IMR-90 (cell line): Measurements from ENCODE around the gene SCFD2. TPM values are rescaled to one million over a fixed set of nuclear protein-coding genes. Genes with fewer than 3 reads are reported as not detected.

Source experiments
- ATAC-seq: fragments of 200-7000 bp; cut with Tn5 transposase; 2 replicates; pipeline ENCODE4 v1.9.1; 2020; ENCODE audit warnings: low read depth, mild to moderate bottlenecking, moderate library complexity
- BruUV-seq: library from RNA; stranded (reverse); fragments of 400-500 nt; replicated peaks from 2 replicates; lab custom pipeline; 2021; lab: Mats Ljungman, UMichigan
- CTCF ChIA-PET: fragments of 300-600 bp; formaldehyde crosslinking; extraction: SDS; loops from one replicate; lab custom pipeline; 2021; ENCODE audit warnings: antibody characterized with exemption; lab: Yijun Ruan, JAX
- POLR2A ChIA-PET: fragments of 300-600 bp; sonication (Branson Sonifier 250); formaldehyde crosslinking; loops from one replicate; lab custom pipeline; 2022; ENCODE audit warnings: antibody characterized with exemption; ENCODE audit not compliant: unreplicated experiment; lab: Charles Lee
- DNase-seq: peaks from one replicate; pipeline ENCODE4 v3.0.0; 2013
- H2AFZ ChIP-seq: replicated peaks from 2 replicates; pipeline ENCODE3; 2013; ENCODE audit warnings: low read length, mild to moderate bottlenecking; ENCODE audit not compliant: poor library complexity
- H2AK5ac ChIP-seq: 2 replicates; pipeline ENCODE4 v1.6.1; 2013; ENCODE audit warnings: low read depth, low read length, inconsistent platforms
- H2AK9ac ChIP-seq: replicated peaks from 2 replicates; pipeline ENCODE3; 2013; ENCODE audit warnings: mild to moderate bottlenecking, low read depth, low read length, moderate library complexity; ENCODE audit not compliant: poor library complexity
- H2BK120ac ChIP-seq: 2 replicates; pipeline ENCODE4 v1.6.1; 2013; ENCODE audit warnings: low read depth, low read length, inconsistent platforms
- H2BK15ac ChIP-seq: 3 replicates; pipeline ENCODE4 v1.6.1; 2013; ENCODE audit warnings: low read depth, low read length, inconsistent platforms
- H2BK20ac ChIP-seq: 2 replicates; pipeline ENCODE4 v1.6.1; 2013; ENCODE audit warnings: low read depth, mild to moderate bottlenecking, inconsistent platforms, low read length, moderate library complexity
- H2BK5ac ChIP-seq: 2 replicates; pipeline ENCODE4 v1.6.1; 2013; ENCODE audit warnings: mild to moderate bottlenecking, low read depth, low read length, inconsistent platforms; ENCODE audit not compliant: poor library complexity, severe bottlenecking
- H3K14ac ChIP-seq: replicated peaks from 2 replicates; pipeline ENCODE4 v1.6.1; 2013; ENCODE audit warnings: low read depth, low read length, inconsistent platforms
- H3K18ac ChIP-seq: 2 replicates; pipeline ENCODE4 v1.6.1; 2013; ENCODE audit warnings: low read depth, low read length, control low read depth
- H3K23ac ChIP-seq: 2 replicates; pipeline ENCODE4 v1.6.1; 2013; ENCODE audit warnings: low read depth, low read length, inconsistent platforms
- H3K27ac ChIP-seq: 2 replicates; pipeline ENCODE4 v1.5.1; 2013; ENCODE audit warnings: mild to moderate bottlenecking, control low read depth, low read length; ENCODE audit not compliant: insufficient read depth
- H3K27me3 ChIP-seq: 2 replicates; pipeline ENCODE4 v1.6.1; 2013; ENCODE audit warnings: low read length; ENCODE audit not compliant: control insufficient read depth, insufficient read depth
- H3K36me3 ChIP-seq: 2 replicates; pipeline ENCODE4 v1.6.1; 2013; ENCODE audit warnings: low read length, mixed read lengths; ENCODE audit not compliant: control insufficient read depth, insufficient read depth
- H3K4ac ChIP-seq: 2 replicates; pipeline ENCODE4 v1.6.1; 2013; ENCODE audit warnings: low read depth, low read length, inconsistent platforms
- H3K4me1 ChIP-seq: 2 replicates; pipeline ENCODE4 v1.6.1; 2013; ENCODE audit warnings: low read length, mixed read lengths; ENCODE audit not compliant: control insufficient read depth, insufficient read depth
- H3K4me2 ChIP-seq: 2 replicates; pipeline ENCODE4 v1.6.1; 2013; ENCODE audit warnings: low read depth, mild to moderate bottlenecking, control low read depth, low read length, moderate library complexity
- H3K4me3 ChIP-seq: 2 replicates; pipeline ENCODE4 v1.5.1; 2013; ENCODE audit warnings: low read depth, mild to moderate bottlenecking, control low read depth, low read length, moderate library complexity; ENCODE audit not compliant: insufficient read depth
- H3K56ac ChIP-seq: 2 replicates; pipeline ENCODE4 v1.6.1; 2013; ENCODE audit warnings: low read length, inconsistent platforms; ENCODE audit not compliant: insufficient read depth; ENCODE audit errors: extremely low read depth
- H3K79me1 ChIP-seq, 2 experiments: 2 replicates each; pipeline ENCODE4 v1.6.1; 2013; ENCODE audit warnings: low read length in 2 of 2, inconsistent platforms in 1 of 2, low read depth in 1 of 2
- H3K9ac ChIP-seq: 2 replicates; pipeline ENCODE4 v1.6.1; 2013; ENCODE audit warnings: low read depth, low read length, control low read depth
- H3K9me1 ChIP-seq: 2 replicates; pipeline ENCODE4 v1.6.1; 2013; ENCODE audit warnings: low read length, inconsistent platforms; ENCODE audit not compliant: insufficient read depth
- H3K9me3 ChIP-seq: 2 replicates; pipeline ENCODE4 v1.6.1; 2013; ENCODE audit warnings: low read length; ENCODE audit not compliant: control insufficient read depth, insufficient read depth
- H4K20me1 ChIP-seq: 2 replicates; pipeline ENCODE4 v1.6.1; 2013; ENCODE audit warnings: low read length, inconsistent platforms; ENCODE audit not compliant: insufficient read depth
- H4K5ac ChIP-seq: 2 replicates; pipeline ENCODE4 v1.6.1; 2013; ENCODE audit warnings: mild to moderate bottlenecking, low read depth, low read length, control low read depth
- H4K8ac ChIP-seq, 2 experiments: 2 replicates each; pipeline ENCODE4 v1.6.1; 2013; ENCODE audit warnings: low read depth in 2 of 2, low read length in 2 of 2, control low read depth in 1 of 2, inconsistent platforms in 1 of 2
- H4K91ac ChIP-seq: 2 replicates; pipeline ENCODE4 v1.6.1; 2013; ENCODE audit warnings: low read depth, low read length, inconsistent platforms; ENCODE audit not compliant: insufficient read depth
- CHD1 ChIP-seq: IDR thresholded peaks from 2 replicates; pipeline ENCODE4 v1.6.1; 2012; ENCODE audit warnings: low read depth, low read length, improper control_type of control experiment
- ELK1 ChIP-seq: fragments of 150-350 bp; IDR thresholded peaks from 2 replicates; pipeline ENCODE4 v1.6.1; 2016; ENCODE audit warnings: low read depth, mild to moderate bottlenecking, low read length, moderate library complexity, borderline replicate concordance
- MXI1 ChIP-seq: IDR thresholded peaks from 2 replicates; pipeline ENCODE4 v1.6.1; 2012; ENCODE audit warnings: low read depth, mild to moderate bottlenecking, low read length, moderate library complexity, borderline replicate concordance
- NFE2L2 ChIP-seq: fragments of 150-350 bp; IDR thresholded peaks from 2 replicates; pipeline ENCODE4 v1.6.1; 2016; ENCODE audit warnings: low read depth, mild to moderate bottlenecking, low read length
- RAD21 ChIP-seq: IDR thresholded peaks from 2 replicates; pipeline ENCODE4 v1.6.1; 2012; ENCODE audit warnings: low read length, improper control_type of control experiment
- RCOR1 ChIP-seq: IDR thresholded peaks from 2 replicates; pipeline ENCODE4 v1.6.1; 2012; ENCODE audit warnings: mild to moderate bottlenecking, low read length, improper control_type of control experiment; ENCODE audit not compliant: insufficient replicate concordance
- SMC3 ChIP-seq: fragments of 150-350 bp; IDR thresholded peaks from 2 replicates; pipeline ENCODE4 v1.6.1; 2016; ENCODE audit warnings: low read depth, mild to moderate bottlenecking, antibody characterized with exemption, low read length, moderate library complexity
- WGBS, 2 experiments: methylation state at CpG; one replicate each; pipeline versions ENCODE4 v1.1.5 to v1.1.7; 2013; ENCODE audit warnings: missing lambda C conversion rate in 2 of 2; ENCODE audit not compliant: insufficient read length in 1 of 2; ENCODE audit errors: extremely low coverage in 2 of 2; 5-methylcytosine and 5-hydroxymethylcytosine counted together
- dilution Hi-C: fragments of 300-500 bp; cut with HindIII; formaldehyde crosslinking; loops from one replicate; pipeline ENCODE4 v1.14.3; 2018; ENCODE audit warnings: low sequenced_read_pairs; ENCODE audit not compliant: unreplicated experiment
- in situ Hi-C: fragments of 300-500 bp; cut with MboI; formaldehyde crosslinking; loops from 3 replicates; pipeline ENCODE4 v1.14.3; 2019; ENCODE audit warnings: low sequenced_read_pairs, inconsistent platforms, mixed read lengths
- intact Hi-C: fragments of 100-400 bp; cut with micrococcal nuclease; formaldehyde crosslinking; loops from 2 replicates; pipeline ENCODE4 v1.10.0; 2022
- polyA plus RNA-seq, 3 experiments: library from polyadenylated mRNA; depleted of rRNA; stranded (reverse); fragments of >200 nt; gene quantifications; 2 replicates each; pipeline ENCODE4 v1.2.3, GENCODE V29; 2012; ENCODE audit warnings: low replicate concordance in 1 of 3
- total RNA-seq: library from RNA; depleted of rRNA; stranded (reverse); fragments of >200 nt; gene quantifications from 2 replicates; pipeline ENCODE4 v1.2.3, GENCODE V29; 2012

Gene SCFD2
- total and polyA plus RNA-seq, 2 of the 4 experiments (the other 2 are of a cell fraction), result 18.9 to 62.4 TPM

GRCh38 chr4:53005149-53005546 is 360.7 kb downstream of the SCFD2 start:
- CTCF ChIA-PET, result no interaction called here
- no peak overlapping the region for H2BK120ac ChIP-seq
- dilution Hi-C loops (no loop called here), in situ Hi-C loops (loop anchor here (25.0 kb wide), 1 partner anchor 1057 kb away; the partner anchor contains the start of gene CHIC2), intact Hi-C loops (no loop called here)
- H3K4me2 ChIP-seq, result no peak overlapping the region
- no peaks in the 10 kb centered on the region; the same call in 1 of the 2 replicates for H3K4me1 ChIP-seq
- no peak overlapping the region for H3K18ac ChIP-seq
- no peaks in the 10 kb centered on the region for H3K27me3 ChIP-seq
- POLR2A ChIA-PET, result no interaction called here
- H3K9ac ChIP-seq, result no peak overlapping the region
- TF ChIP-seq RAD21, result no peak
- no peak for TF ChIP-seq SMC3
- TF ChIP-seq RCOR1, result no peak
- TF ChIP-seq NFE2L2, result no peak
- no peak for TF ChIP-seq ELK1
- TF ChIP-seq CHD1, result no peak
- TF ChIP-seq MXI1, result no peak
- H2BK5ac ChIP-seq, result no peak overlapping the region
- no peak overlapping the region for H3K56ac ChIP-seq
- no peak overlapping the region for H2BK20ac ChIP-seq
- H3K9me3 ChIP-seq, result no peaks in the 10 kb centered on the region
- peaks cover 9% of the 10 kb centered on the region; the same call in 1 of the 2 replicates for H3K9me1 ChIP-seq
- no peak overlapping the region for H2AK5ac ChIP-seq
- H2AK9ac ChIP-seq, result no peak overlapping the region
- H3K36me3 ChIP-seq, result no peaks in the 10 kb centered on the region
- BruUV-seq, result no TSS peak
- DNase-seq (no peak), ATAC-seq (no peak)
- H3K4me3 ChIP-seq, result no peak overlapping the region
- no peak overlapping the region for H3K14ac ChIP-seq
- no peak overlapping the region for H3K4ac ChIP-seq
- no peak overlapping the region for H3K23ac ChIP-seq
- WGBS, 2 experiments, result no CpG with 5 or more reads among the region's 2 CpGs
- no peak overlapping the region for H4K91ac ChIP-seq
- no peak overlapping the region for H4K5ac ChIP-seq
- no peak overlapping the region for H2AFZ ChIP-seq
- 0 out of 4 replicates have a peak, but pooled peaks cover 0 to 3% of the 10 kb centered on the region in 2 experiments for H3K79me1 ChIP-seq
- H3K27ac ChIP-seq, result no peak overlapping the region
- no peak overlapping the region for H2BK15ac ChIP-seq
- H4K20me1 ChIP-seq, result no peaks in the 10 kb centered on the region
- no peak overlapping the region for H4K8ac ChIP-seq
